Smooth muscle cell of the brain vasculature (primary cell): ENCODE results near the gene RETREG3.
"Not testable (repeated sequence)": the region's sequence is repeated elsewhere in the genome, so short reads cannot be mapped to it uniquely, and the experiment has no call there.

Source experiments
- DNase-seq: peaks from one replicate; pipeline ENCODE4 v3.0.0-alpha.2; 2012; ENCODE audit warnings: low read depth, low spot score

The RETREG3 gene

GRCh38 chr17:42571435-42572225 is 37.5 kb downstream of the RETREG3 start:
- DNase-seq: no peak

- DNase-seq: no peak
Measured at GRCh38 chr17:42568341-42569111, 40.6 kb downstream of the RETREG3 start.

GRCh38 chr17:42566883-42567573 is 42.1 kb downstream of the RETREG3 start, which contains the start of gene MLX:
Gene MLX (plus strand): TSS chr17:42567100. CDS start chr17:42567125, 25 bp downstream.
- peak; percentile 76 for DNase-seq

- DNase-seq: no peak
Measured at GRCh38 chr17:42566215-42566882, 42.8 kb downstream of the RETREG3 start.

- no peak for DNase-seq
Measured at GRCh38 chr17:42565523-42566214, 43.5 kb downstream of the RETREG3 start.

- no peak for DNase-seq
Measured at GRCh38 chr17:42564815-42565522, 44.2 kb downstream of the RETREG3 start.

GRCh38 chr17:42563950-42564349 is 45.2 kb downstream of the RETREG3 start:
- DNase-seq: no peak

GRCh38 chr17:42563543-42563942 is 45.6 kb downstream of the RETREG3 start:
- DNase-seq: no peak

- no peak for DNase-seq
Measured at GRCh38 chr17:42563143-42563509, 46.0 kb downstream of the RETREG3 start.

GRCh38 chr17:42562388-42563142 is 46.6 kb downstream of the RETREG3 start:
- no peak for DNase-seq

- DNase-seq: peak; percentile 95
Measured at GRCh38 chr17:42561897-42562387, 47.2 kb downstream of the RETREG3 start, which contains the start of gene COASY. Gene COASY (plus strand): TSS chr17:42562148. CDS start chr17:42562623, 475 bp downstream.

GRCh38 chr17:42560246-42560645 is 48.9 kb downstream of the RETREG3 start:
- DNase-seq: no peak

- no peak for DNase-seq
Measured at GRCh38 chr17:42559075-42559474, 50.1 kb downstream of the RETREG3 start.

- DNase-seq: not testable (repeated sequence)
Measured at GRCh38 chr17:42555961-42556617, 53.1 kb downstream of the RETREG3 start.

GRCh38 chr17:42555122-42555622 is 54.0 kb downstream of the RETREG3 start:
- no peak for DNase-seq

GRCh38 chr17:42554250-42555121 is 54.7 kb downstream of the RETREG3 start:
- DNase-seq: peak; percentile 62

- DNase-seq: no peak
Measured at GRCh38 chr17:42553866-42554249, 55.3 kb downstream of the RETREG3 start.
